ENCODE measurements around the gene ERFE. TPM values are rescaled to one million over a fixed set of nuclear protein-coding genes. Genes with fewer than 3 reads are reported as not detected.
"Not testable (repeated sequence)": the region's sequence is repeated elsewhere in the genome, so short reads cannot be mapped to it uniquely, and the experiment has no call there.

The ERFE gene
- total and polyA plus RNA-seq, 2 donors (not counting 1 experiment from before 2014, with no cell fraction given), result 0.17 TPM; not detected in 1

- Mint-ChIP-seq H3K4me1 (peaks cover 2% of the 10 kb centered on the region), H3K27me3 (peaks cover 6% of the 10 kb centered on the region), H3K4me3 (no peak overlapping the region), H3K27ac (no peak overlapping the region), H3K9me3 (ENCODE audit: insufficient read depth) (peaks cover 6% of the 10 kb centered on the region)
- Histone ChIP-seq H3K4me1 (ENCODE audit: control insufficient read depth in 2 of 2, insufficient read depth in 2 of 2, low read length in 2 of 2) (peaks cover 3 to 4% of the 10 kb centered on the region in 2 donors), H3K27me3 (replicated peaks in 1 of 4; ENCODE audit: control extremely low read depth in 1 of 4, control insufficient read depth in 3 of 4, insufficient read depth in 4 of 4, low read length in 3 of 4) (peaks cover 0 to 8% (median 0%) of the 10 kb centered on the region in 4 experiments), H2AFZ (ENCODE audit: insufficient read depth, low read depth, low read length, poor library complexity, severe bottlenecking) (no peak overlapping the region), H3K4me2 (replicated peaks; ENCODE audit: low read depth, low read length, poor library complexity, severe bottlenecking) (no peak overlapping the region), H3K4me3 (ENCODE audit: control extremely low read depth in 1 of 5, extremely low read depth in 1 of 5, insufficient read depth in 1 of 5, low read depth in 2 of 5, low read length in 4 of 5) (no peak overlapping the region), H3K9me3 (ENCODE audit: control extremely low read depth in 1 of 3, control insufficient read depth in 2 of 3, insufficient read depth in 1 of 3, low read length in 2 of 3) (peaks cover 2 to 6% (median 3%) of the 10 kb centered on the region in 3 donors), H3K27ac (ENCODE audit: low read length in 2 of 2) (no peak overlapping the region), H3K9ac (ENCODE audit: low read length) (no peak overlapping the region), H4K20me1 (ENCODE audit: control insufficient read depth, insufficient read depth, low read length, poor library complexity, severe bottlenecking) (no peaks in the 10 kb centered on the region), H3K36me3 (replicated peaks in 1 of 2; ENCODE audit: control extremely low read depth in 1 of 2, control insufficient read depth in 1 of 2, extremely low read depth in 1 of 2, insufficient read depth in 2 of 2, low read length in 1 of 2) (no peaks in the 10 kb centered on the region), H3K79me2 (ENCODE audit: control insufficient read depth, insufficient read depth, low read length) (no peaks in the 10 kb centered on the region)
- WGBS (ENCODE audit: insufficient coverage), result 50% methylated on average over 16 of the region's 16 CpGs
- CTCF ChIA-PET, result no interaction called here
- TF ChIP-seq CTCF (IDR thresholded peaks at IDR 0.05), result no peak
- no peak for TF ChIP-seq EZH2 (IDR thresholded peaks at IDR 0.05; ENCODE audit: borderline replicate concordance, insufficient read depth, low read depth, low read length, poor library complexity, severe bottlenecking)
- DNase-seq, result no peak
- ATAC-seq (ENCODE audit: low read depth), result no peak
- intact Hi-C loops (cut with micrococcal nuclease), result no loop called here
- POLR2A ChIA-PET, result no interaction called here
Measured at GRCh38 chr2:238114331-238114841, 44.4 kb upstream of the ERFE start.

GRCh38 chr2:238114851-238115660 lies 43.7 kb upstream of the ERFE start:
- no peaks in the 10 kb centered on the region for H3K36me3 ChIP-seq (replicated peaks in 1 of 2; ENCODE audit: control extremely low read depth in 1 of 2, control insufficient read depth in 1 of 2, extremely low read depth in 1 of 2, insufficient read depth in 2 of 2, low read length in 1 of 2)
- peaks cover 2 to 6% of the 10 kb centered on the region in 2 donors for H3K4me1 ChIP-seq (ENCODE audit: control insufficient read depth in 2 of 2, insufficient read depth in 2 of 2, low read length in 2 of 2)
- no peak overlapping the region for H3K4me3 Mint-ChIP-seq
- ChIA-PET POLR2A (no interaction called here), CTCF (no interaction called here)
- H3K79me2 ChIP-seq (ENCODE audit: control insufficient read depth, insufficient read depth, low read length), result no peaks in the 10 kb centered on the region
- intact Hi-C loops (cut with micrococcal nuclease), result no loop called here
- H3K27me3 Mint-ChIP-seq, result peaks cover 6% of the 10 kb centered on the region
- no peak overlapping the region for H2AFZ ChIP-seq (ENCODE audit: insufficient read depth, low read depth, low read length, poor library complexity, severe bottlenecking)
- H3K9me3 Mint-ChIP-seq (ENCODE audit: insufficient read depth), result peaks cover 6% of the 10 kb centered on the region
- DNase-seq (no peak), ATAC-seq (ENCODE audit: low read depth) (no peak)
- no peak overlapping the region for H3K27ac Mint-ChIP-seq
- no peaks in the 10 kb centered on the region for H4K20me1 ChIP-seq (ENCODE audit: control insufficient read depth, insufficient read depth, low read length, poor library complexity, severe bottlenecking)
- 87% methylated on average over 31 of the region's 32 CpGs for WGBS (ENCODE audit: insufficient coverage)
- no peak overlapping the region for H3K4me3 ChIP-seq (ENCODE audit: control extremely low read depth in 1 of 5, extremely low read depth in 1 of 5, insufficient read depth in 1 of 5, low read depth in 2 of 5, low read length in 4 of 5)
- TF ChIP-seq EZH2 (IDR thresholded peaks at IDR 0.05; ENCODE audit: borderline replicate concordance, insufficient read depth, low read depth, low read length, poor library complexity, severe bottlenecking) (no peak), CTCF (IDR thresholded peaks at IDR 0.05) (no peak)
- H3K9me3 ChIP-seq (ENCODE audit: control extremely low read depth in 1 of 3, control insufficient read depth in 2 of 3, insufficient read depth in 1 of 3, low read length in 2 of 3), result peaks cover 2 to 6% (median 3%) of the 10 kb centered on the region in 3 donors
- peaks cover 0 to 8% (median 0%) of the 10 kb centered on the region in 4 experiments for H3K27me3 ChIP-seq (replicated peaks in 1 of 4; ENCODE audit: control extremely low read depth in 1 of 4, control insufficient read depth in 3 of 4, insufficient read depth in 4 of 4, low read length in 3 of 4)
- H3K4me1 Mint-ChIP-seq, result peaks cover 4% of the 10 kb centered on the region
- H3K9ac ChIP-seq (ENCODE audit: low read length), result no peak overlapping the region
- H3K4me2 ChIP-seq (replicated peaks; ENCODE audit: low read depth, low read length, poor library complexity, severe bottlenecking), result no peak overlapping the region
- H3K27ac ChIP-seq (ENCODE audit: low read length in 2 of 2), result no peak overlapping the region

- CTCF ChIA-PET; H3K27ac ChIP-seq (ENCODE audit: low read length in 2 of 2); H3K27ac Mint-ChIP-seq; H3K9me3 Mint-ChIP-seq (ENCODE audit: insufficient read depth); H3K4me3 ChIP-seq (ENCODE audit: control extremely low read depth in 1 of 5, extremely low read depth in 1 of 5, insufficient read depth in 1 of 5, low read depth in 2 of 5, low read length in 4 of 5); H3K27me3 ChIP-seq (replicated peaks in 1 of 4; ENCODE audit: control extremely low read depth in 1 of 4, control insufficient read depth in 3 of 4, insufficient read depth in 4 of 4, low read length in 3 of 4); ATAC-seq (ENCODE audit: low read depth); H3K9me3 ChIP-seq (ENCODE audit: control extremely low read depth in 1 of 3, control insufficient read depth in 2 of 3, insufficient read depth in 1 of 3, low read length in 2 of 3); H3K27me3 Mint-ChIP-seq; intact Hi-C loops (cut with micrococcal nuclease); H3K4me2 ChIP-seq (replicated peaks; ENCODE audit: low read depth, low read length, poor library complexity, severe bottlenecking); H3K79me2 ChIP-seq (ENCODE audit: control insufficient read depth, insufficient read depth, low read length); H3K4me1 ChIP-seq (ENCODE audit: control insufficient read depth in 2 of 2, insufficient read depth in 2 of 2, low read length in 2 of 2); H4K20me1 ChIP-seq (ENCODE audit: control insufficient read depth, insufficient read depth, low read length, poor library complexity, severe bottlenecking); H3K4me1 Mint-ChIP-seq; H3K9ac ChIP-seq (ENCODE audit: low read length); H3K36me3 ChIP-seq (replicated peaks in 1 of 2; ENCODE audit: control extremely low read depth in 1 of 2, control insufficient read depth in 1 of 2, extremely low read depth in 1 of 2, insufficient read depth in 2 of 2, low read length in 1 of 2); H2AFZ ChIP-seq (ENCODE audit: insufficient read depth, low read depth, low read length, poor library complexity, severe bottlenecking); POLR2A ChIA-PET; DNase-seq; H3K4me3 Mint-ChIP-seq: not testable (repeated sequence)
- 98% methylated on average over 11 of the region's 12 CpGs for WGBS (ENCODE audit: insufficient coverage)
Measured at GRCh38 chr2:238115709-238116108, 43.1 kb upstream of the ERFE start.

All from B cell (primary cell).